RWPE2 (cell line): ENCODE data around the gene SURF4.

Experiments
- ATAC-seq: fragments of 200-7000 bp; cut with Tn5 transposase; 3 replicates; pipeline ENCODE4 v1.9.1; 2021; ENCODE audit warnings: low read depth
- DNase-seq: peaks from one replicate; pipeline ENCODE4 v3.0.0-alpha.2; 2020; ENCODE audit warnings: low spot score
- H3K27ac ChIP-seq: fragments of 450-650 bp; 2 replicates; pipeline ENCODE4 v1.5.1; 2017; ENCODE audit warnings: mild to moderate bottlenecking; ENCODE audit not compliant: poor library complexity, severe bottlenecking
- H3K27me3 ChIP-seq: fragments of 250-450 bp; sonication (Bioruptor Pico); 2 replicates; pipeline ENCODE4 v1.5.1; 2021; ENCODE audit warnings: mild to moderate bottlenecking, moderate library complexity; ENCODE audit not compliant: insufficient read depth, poor library complexity, severe bottlenecking
- H3K36me3 ChIP-seq: fragments of 250-450 bp; sonication (Bioruptor Pico); 2 replicates; pipeline ENCODE4 v1.5.1; 2020; ENCODE audit warnings: low read depth, mild to moderate bottlenecking, moderate library complexity
- H3K4me1 ChIP-seq: fragments of 250-450 bp; sonication (Bioruptor Pico); 2 replicates; pipeline ENCODE4 v1.5.1; 2021; ENCODE audit warnings: mild to moderate bottlenecking, moderate library complexity; ENCODE audit not compliant: insufficient read depth, poor library complexity, severe bottlenecking
- H3K4me3 ChIP-seq: fragments of 250-450 bp; sonication (Bioruptor Pico); 2 replicates; pipeline ENCODE4 v1.5.1; 2021; ENCODE audit warnings: mild to moderate bottlenecking, moderate library complexity; ENCODE audit not compliant: severe bottlenecking
- H3K9me3 ChIP-seq: fragments of 250-450 bp; sonication (Bioruptor Pico); 2 replicates; pipeline ENCODE4 v1.5.1; 2021; ENCODE audit warnings: mild to moderate bottlenecking, moderate library complexity; ENCODE audit not compliant: severe bottlenecking
- TF ChIP-seq, protein P1 (sequence below): fragments of 450-650 bp; IDR thresholded peaks from one replicate; pipeline ENCODE4 v1.5.1; 2017; ENCODE audit warnings: mild to moderate bottlenecking, moderate library complexity; ENCODE audit not compliant: poor library complexity, severe bottlenecking

SURF4 gene

DNA sequence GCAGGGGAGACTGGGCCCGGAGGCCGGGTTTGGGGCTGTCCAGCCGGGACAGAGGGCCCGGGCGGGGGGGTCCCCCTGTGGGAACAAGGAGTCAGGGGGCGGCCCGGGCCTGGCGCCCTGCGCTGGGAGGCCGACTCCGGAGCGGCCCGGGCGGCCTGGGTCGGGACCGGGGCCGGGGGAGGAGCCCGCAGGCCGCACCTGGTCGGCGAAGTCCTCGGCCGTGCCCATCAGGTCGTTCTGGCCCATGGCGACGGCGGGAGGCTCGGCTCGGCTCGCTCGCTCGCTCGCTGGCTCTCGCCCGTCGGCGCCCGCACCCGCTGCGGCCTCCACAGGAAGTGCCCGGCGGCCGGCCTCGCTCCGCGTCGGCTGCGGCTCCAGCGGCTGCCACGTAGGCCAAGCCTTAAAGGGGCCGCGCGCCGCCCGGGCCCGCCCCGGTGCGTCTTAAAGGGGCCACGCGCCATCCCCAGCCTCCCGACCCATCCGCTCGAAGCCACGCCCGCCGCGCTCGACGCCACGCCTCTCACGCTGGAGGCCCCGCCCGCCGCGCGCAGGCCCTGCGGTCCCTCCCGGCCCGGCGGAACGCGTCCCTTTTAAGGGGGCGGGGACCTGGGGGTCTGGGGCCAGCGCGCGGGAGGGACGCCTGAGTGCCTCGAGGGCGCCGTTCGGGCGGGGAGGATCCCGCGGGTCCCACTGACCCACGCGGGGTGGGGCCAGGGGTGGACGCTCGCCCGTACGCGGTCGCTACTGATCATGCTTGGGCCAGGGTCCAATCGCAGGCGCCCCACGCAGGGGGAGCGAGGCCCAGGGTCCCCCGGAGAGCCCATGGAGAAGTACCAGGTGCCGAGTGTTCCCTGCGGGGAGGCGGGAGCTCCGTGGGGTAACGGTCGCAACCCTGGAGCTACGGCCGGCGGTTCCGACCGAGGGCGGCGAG lies at the start of gene SURF4, which contains the start of gene STKLD1:
SURF4 (minus strand) TSS at position 337 of the 931 bp plus-strand sequence; CDS start at position 246, 91 bp downstream.
STKLD1 (plus strand) TSS at position 643 of the 931 bp plus-strand sequence; CDS start at position 751, 108 bp downstream.
- H3K9me3 ChIP-seq: no peaks in the 10 kb centered on the region
- TF ChIP-seq, protein P1, sequence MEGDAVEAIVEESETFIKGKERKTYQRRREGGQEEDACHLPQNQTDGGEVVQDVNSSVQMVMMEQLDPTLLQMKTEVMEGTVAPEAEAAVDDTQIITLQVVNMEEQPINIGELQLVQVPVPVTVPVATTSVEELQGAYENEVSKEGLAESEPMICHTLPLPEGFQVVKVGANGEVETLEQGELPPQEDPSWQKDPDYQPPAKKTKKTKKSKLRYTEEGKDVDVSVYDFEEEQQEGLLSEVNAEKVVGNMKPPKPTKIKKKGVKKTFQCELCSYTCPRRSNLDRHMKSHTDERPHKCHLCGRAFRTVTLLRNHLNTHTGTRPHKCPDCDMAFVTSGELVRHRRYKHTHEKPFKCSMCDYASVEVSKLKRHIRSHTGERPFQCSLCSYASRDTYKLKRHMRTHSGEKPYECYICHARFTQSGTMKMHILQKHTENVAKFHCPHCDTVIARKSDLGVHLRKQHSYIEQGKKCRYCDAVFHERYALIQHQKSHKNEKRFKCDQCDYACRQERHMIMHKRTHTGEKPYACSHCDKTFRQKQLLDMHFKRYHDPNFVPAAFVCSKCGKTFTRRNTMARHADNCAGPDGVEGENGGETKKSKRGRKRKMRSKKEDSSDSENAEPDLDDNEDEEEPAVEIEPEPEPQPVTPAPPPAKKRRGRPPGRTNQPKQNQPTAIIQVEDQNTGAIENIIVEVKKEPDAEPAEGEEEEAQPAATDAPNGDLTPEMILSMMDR: no peak
- H3K27ac ChIP-seq: peak within 1 kb of the TSS; percentile 89
- peak; percentile 91 for DNase-seq
- peak; percentile 91 for ATAC-seq
- H3K4me3 ChIP-seq: peak within 1 kb of the TSS; percentile 67
- peaks cover 31% of the 10 kb centered on the region for H3K36me3 ChIP-seq
- H3K27me3 ChIP-seq: no peaks in the 10 kb centered on the region
- no peaks in the 10 kb centered on the region for H3K4me1 ChIP-seq

DNA sequence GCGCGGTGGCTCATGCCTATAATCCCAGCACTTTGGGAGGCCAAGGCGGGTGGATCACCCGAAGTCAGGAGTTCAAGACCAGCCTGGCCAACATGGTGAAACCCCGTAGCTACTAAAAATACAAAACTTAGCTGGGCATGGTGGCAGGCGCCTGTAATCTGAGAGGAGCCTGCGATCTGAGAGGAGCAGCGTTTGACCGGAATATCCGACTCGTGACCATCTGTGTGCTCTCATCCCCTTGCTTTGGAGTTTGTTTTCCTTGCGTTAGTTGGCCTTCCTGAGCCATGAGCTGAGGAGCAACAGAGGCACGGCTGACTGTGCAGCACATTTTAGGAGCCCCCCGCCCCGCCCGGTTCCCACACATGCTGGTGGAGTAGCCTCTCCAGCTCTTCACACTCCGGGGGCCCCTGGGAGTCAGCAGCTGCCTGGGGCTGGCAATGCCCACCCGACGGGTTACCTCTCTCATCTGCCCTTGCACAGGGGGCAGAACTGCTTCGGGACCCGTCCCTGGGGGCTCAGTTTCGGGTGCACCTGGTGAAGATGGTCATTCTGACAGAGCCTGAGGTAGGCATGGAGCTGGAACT lies 49.3 kb upstream of the SURF4 start:
- Histone ChIP-seq H3K4me3 (no peak overlapping the region), H3K9me3 (no peaks in the 10 kb centered on the region), H3K4me1 (no peaks in the 10 kb centered on the region), H3K27ac (no peak overlapping the region), H3K27me3 (no peaks in the 10 kb centered on the region), H3K36me3 (no peaks in the 10 kb centered on the region)
- TF ChIP-seq, protein P1: no peak
- ATAC-seq: no peak
- peak; percentile 61 for DNase-seq

DNA sequence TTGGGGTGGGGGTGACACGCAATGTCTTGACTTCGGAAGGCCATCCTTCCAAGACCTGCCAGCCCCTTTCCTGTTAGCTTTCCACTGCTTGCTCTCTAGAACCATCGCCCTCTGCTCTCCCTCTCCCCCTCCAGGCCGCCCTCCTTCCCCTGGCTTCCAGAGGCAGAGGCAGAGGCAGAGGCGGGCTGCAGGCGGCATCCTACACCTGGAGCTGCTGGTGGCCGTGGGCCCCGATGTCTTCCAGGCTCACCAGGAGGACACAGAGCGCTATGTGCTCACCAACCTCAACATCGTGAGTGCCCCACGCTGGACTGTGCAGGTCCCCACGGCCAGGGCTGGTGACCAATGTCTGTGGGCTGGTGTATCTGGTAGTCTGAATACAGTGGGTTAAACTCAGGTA lies 48.3 kb upstream of the SURF4 start:
- TF ChIP-seq, protein P1: no peak
- no peak overlapping the region for H3K27ac ChIP-seq
- H3K4me1 ChIP-seq: no peaks in the 10 kb centered on the region
- no peaks in the 10 kb centered on the region for H3K27me3 ChIP-seq
- H3K36me3 ChIP-seq: no peaks in the 10 kb centered on the region
- DNase-seq (peak; percentile 47), ATAC-seq (no peak)
- no peak overlapping the region for H3K4me3 ChIP-seq
- H3K9me3 ChIP-seq: no peaks in the 10 kb centered on the region

DNA sequence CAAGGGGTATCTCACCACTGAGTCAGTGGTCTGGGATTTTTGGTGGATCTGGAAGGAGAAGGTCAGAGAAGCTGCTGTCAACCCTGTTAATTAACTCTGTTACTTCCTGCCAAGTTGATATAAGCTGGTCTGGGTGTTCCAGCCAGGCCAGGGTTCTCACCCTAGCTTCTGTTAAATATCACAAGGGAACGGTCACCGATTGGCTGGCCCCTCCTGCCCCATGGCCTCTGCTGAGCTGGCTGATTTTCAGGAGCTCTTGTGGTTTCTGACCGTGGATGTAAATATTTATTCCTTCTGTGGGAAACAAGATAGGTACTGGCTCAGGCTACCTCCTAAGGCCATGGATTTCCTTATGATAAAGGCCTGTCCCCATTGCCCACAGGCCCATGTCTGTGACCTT lies 47.4 kb upstream of the SURF4 start:
- Histone ChIP-seq H3K9me3 (no peaks in the 10 kb centered on the region), H3K36me3 (no peaks in the 10 kb centered on the region), H3K4me1 (no peaks in the 10 kb centered on the region), H3K4me3 (no peak overlapping the region), H3K27me3 (no peaks in the 10 kb centered on the region), H3K27ac (no peak overlapping the region)
- TF ChIP-seq, protein P1: no peak
- no peak for DNase-seq
- no peak for ATAC-seq
